CD4-positive, CD25-positive, alpha-beta regulatory T cell (primary cell): ENCODE data around the gene ALG14. TPM values are rescaled to one million over a fixed set of nuclear protein-coding genes. Genes with fewer than 3 reads are reported as not detected.
A peak's percentile ranks its signal among the peaks of the same experiment; 100 is the strongest.

ENCODE experiments used
- ATAC-seq, 2 donors: fragments of 150-1000 bp; cut with Tn5 transposase; one replicate each; pipeline ENCODE4 v1.10.0; 2021; ENCODE audit warnings: low read depth in 2 of 2, moderate number of reproducible peaks in 2 of 2, moderate library complexity in 1 of 2
- DNase-seq, 3 donors: peaks; one replicate each; pipeline versions ENCODE4 v3.0.0 to v3.0.0-alpha.2; 2012 to 2022; ENCODE audit warnings: mixed read lengths in 1 of 3
- H3K27ac ChIP-seq: one replicate; pipeline ENCODE4 v1.7.0; 2013; ENCODE audit warnings: mild to moderate bottlenecking, low read length; ENCODE audit not compliant: insufficient read depth, poor library complexity, severe bottlenecking
- H3K27me3 ChIP-seq: one replicate; pipeline ENCODE4 v1.7.0; 2013; ENCODE audit warnings: low read length; ENCODE audit not compliant: control insufficient read depth, insufficient read depth
- H3K36me3 ChIP-seq: one replicate; pipeline ENCODE4 v1.7.0; 2013; ENCODE audit warnings: mild to moderate bottlenecking, low read length, moderate library complexity; ENCODE audit not compliant: control insufficient read depth, insufficient read depth
- H3K4me1 ChIP-seq: 2 replicates; pipeline ENCODE4 v1.7.0; 2013; ENCODE audit warnings: mild to moderate bottlenecking, low read length; ENCODE audit not compliant: insufficient read depth, control insufficient read depth, poor library complexity, severe bottlenecking
- H3K4me3 ChIP-seq: one replicate; pipeline ENCODE4 v1.7.0; 2013; ENCODE audit warnings: low read depth, mild to moderate bottlenecking, low read length, moderate library complexity
- H3K9me3 ChIP-seq, 2 experiments: 1 replicate in 1 of 2; 2 replicates in 1 of 2; pipeline ENCODE4 v1.7.0; 2013; ENCODE audit warnings: low read length in 2 of 2, mild to moderate bottlenecking in 1 of 2, moderate library complexity in 1 of 2; ENCODE audit not compliant: control insufficient read depth in 2 of 2
- H3K27ac Mint-ChIP-seq, 3 donors: one replicate each; pipeline ENCODE4 v1.8.0; 2020 to 2022; ENCODE audit warnings: mild to moderate bottlenecking in 3 of 3, mixed read lengths in 3 of 3, moderate library complexity in 2 of 3
- H3K27me3 Mint-ChIP-seq: one replicate; pipeline ENCODE4 v1.8.0; 2022; ENCODE audit warnings: mild to moderate bottlenecking, mixed read lengths
- H3K36me3 Mint-ChIP-seq: one replicate; pipeline ENCODE4 v1.8.0; 2020; ENCODE audit warnings: mixed read lengths
- H3K4me1 Mint-ChIP-seq, 4 donors: one replicate each; pipeline ENCODE4 v1.8.0; 2020 to 2022; ENCODE audit warnings: mixed read lengths in 4 of 4, mild to moderate bottlenecking in 1 of 4
- H3K4me3 Mint-ChIP-seq, 4 donors: one replicate each; pipeline ENCODE4 v1.8.0; 2020 to 2022; ENCODE audit warnings: mild to moderate bottlenecking in 4 of 4, mixed read lengths in 4 of 4, moderate library complexity in 3 of 4
- H3K9me3 Mint-ChIP-seq, 7 donors: one replicate each; pipeline ENCODE4 v1.8.0; 2020 to 2022; ENCODE audit warnings: mixed read lengths in 7 of 7, mild to moderate bottlenecking in 3 of 7, moderate library complexity in 2 of 7
- polyA plus RNA-seq, 4 donors: library from polyadenylated mRNA; unstranded; fragments of 300-500 nt; fragmentation: Illumina TruSeq; gene quantifications; one replicate each; pipeline ENCODE4 v1.2.3, GENCODE V29; 2021
- total RNA-seq: library from RNA; stranded (reverse); gene quantifications from one replicate; pipeline ENCODE4 v1.2.3, GENCODE V29; 2022

ALG14 gene
- total and polyA plus RNA-seq, 5 donors from 2014 or later = 1.2 to 11.0 (median 5.7) TPM

DNA sequence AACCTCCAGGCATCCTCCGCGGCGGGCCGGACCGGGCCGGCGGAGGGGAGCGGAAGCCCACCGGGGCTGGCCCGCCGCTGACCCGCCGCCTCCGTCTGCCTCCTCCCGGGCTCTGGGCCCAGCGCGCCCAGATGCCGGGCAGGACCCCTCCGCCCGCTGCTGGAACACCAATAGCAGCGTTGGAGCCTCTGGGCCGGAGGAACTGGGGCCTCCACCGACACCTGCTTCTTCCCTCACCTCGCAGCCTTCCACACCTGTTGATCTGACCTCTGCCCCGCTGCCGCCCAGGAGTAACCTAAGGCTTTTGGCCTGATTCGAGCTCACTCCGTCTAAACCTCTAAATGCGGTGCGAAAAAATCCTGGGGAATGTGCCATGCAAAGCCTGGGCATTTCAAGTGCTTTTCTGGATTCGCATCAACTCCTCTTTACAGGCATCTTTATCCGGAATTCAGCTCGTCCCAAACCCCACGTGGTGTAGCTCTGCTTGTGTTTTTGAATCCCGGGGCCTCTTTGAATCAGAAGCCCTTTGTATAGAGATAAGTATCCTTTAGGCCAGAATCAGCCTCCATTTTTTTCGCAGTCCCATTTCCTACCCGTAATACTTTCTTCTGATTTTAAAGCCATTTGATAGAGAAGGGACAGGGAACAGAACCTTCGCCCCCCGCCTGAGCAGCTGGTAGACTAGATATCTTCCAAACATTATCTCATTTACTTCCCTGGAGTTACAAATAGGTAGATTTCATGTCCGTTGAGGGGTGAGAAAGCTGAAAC lies 145.2 kb downstream of the ALG14 start:
- Mint-ChIP-seq H3K36me3 (no peaks in the 10 kb centered on the region), H3K9me3 (peaks cover 0 to 4% (median 0%) of the 10 kb centered on the region in 7 donors), H3K27me3 (peaks cover 82% of the 10 kb centered on the region), H3K4me3 (peak overlapping the region; percentile 86 to 93 (median 90)), H3K27ac (peak overlapping the region in 1 of 3 donors; percentile 44), H3K4me1 (peaks cover 0 to 22% (median 12%) of the 10 kb centered on the region in 4 donors)
- DNase-seq (peak in 1 of 3 donors; percentile 13), ATAC-seq (no peak)
- no peaks in the 10 kb centered on the region for H3K9me3 ChIP-seq
- H3K4me1 ChIP-seq = peaks cover 13% of the 10 kb centered on the region
- H3K27ac ChIP-seq = no peak overlapping the region
- no peak overlapping the region for H3K4me3 ChIP-seq
- H3K27me3 ChIP-seq = peaks cover 24% of the 10 kb centered on the region
- no peaks in the 10 kb centered on the region for H3K36me3 ChIP-seq

DNA sequence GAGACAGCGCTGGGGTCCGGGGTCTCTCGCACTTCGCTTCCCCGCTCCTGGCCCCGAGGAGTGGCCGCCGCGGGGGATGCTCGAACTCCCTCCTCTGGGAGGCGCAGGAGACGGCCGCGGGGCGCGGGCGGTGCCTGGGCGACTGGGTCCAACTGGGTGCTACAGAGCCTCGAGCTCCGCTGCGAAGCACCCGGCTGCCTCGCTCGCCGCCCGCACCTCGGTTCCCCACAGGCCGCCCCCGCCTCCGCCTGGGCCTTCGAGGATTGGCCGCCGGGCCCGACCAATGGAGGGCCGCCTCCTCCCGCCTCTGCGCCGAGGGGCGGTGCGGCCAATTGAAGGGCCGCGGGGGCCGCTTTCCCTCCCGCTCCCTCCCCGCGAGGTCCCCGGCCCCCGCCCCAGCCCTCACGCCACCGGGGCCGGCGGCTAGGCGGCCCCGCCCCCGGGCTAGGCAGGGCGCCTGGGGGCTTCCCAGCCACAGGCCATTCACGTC lies 145.8 kb downstream of the ALG14 start, which contains the start of gene CNN3:
TSS of gene CNN3 (minus strand) at position 196 of the 490 bp plus-strand sequence. CDS start 216 bp downstream, outside the sequence.
- H3K27ac Mint-ChIP-seq = peak within 1 kb of the TSS in 1 of 3 donors; percentile 44
- H3K36me3 ChIP-seq = no peaks in the 10 kb centered on the region
- no peaks in the 10 kb centered on the region for H3K36me3 Mint-ChIP-seq
- no peak within 1 kb of the TSS for H3K27ac ChIP-seq
- H3K4me3 Mint-ChIP-seq = peak within 1 kb of the TSS; percentile 88 to 93 (median 90)
- no peak within 1 kb of the TSS for H3K4me3 ChIP-seq
- H3K9me3 ChIP-seq = no peaks in the 10 kb centered on the region
- H3K4me1 Mint-ChIP-seq = peaks cover 0 to 22% (median 12%) of the 10 kb centered on the region in 4 donors
- peaks cover 13% of the 10 kb centered on the region for H3K4me1 ChIP-seq
- H3K27me3 ChIP-seq = peaks cover 24% of the 10 kb centered on the region
- ATAC-seq (peak; percentile 73 to 83), DNase-seq (peak; percentile 43 to 68 (median 48))
- peaks cover 0 to 4% (median 0%) of the 10 kb centered on the region in 7 donors for H3K9me3 Mint-ChIP-seq
- peaks cover 86% of the 10 kb centered on the region for H3K27me3 Mint-ChIP-seq

DNA sequence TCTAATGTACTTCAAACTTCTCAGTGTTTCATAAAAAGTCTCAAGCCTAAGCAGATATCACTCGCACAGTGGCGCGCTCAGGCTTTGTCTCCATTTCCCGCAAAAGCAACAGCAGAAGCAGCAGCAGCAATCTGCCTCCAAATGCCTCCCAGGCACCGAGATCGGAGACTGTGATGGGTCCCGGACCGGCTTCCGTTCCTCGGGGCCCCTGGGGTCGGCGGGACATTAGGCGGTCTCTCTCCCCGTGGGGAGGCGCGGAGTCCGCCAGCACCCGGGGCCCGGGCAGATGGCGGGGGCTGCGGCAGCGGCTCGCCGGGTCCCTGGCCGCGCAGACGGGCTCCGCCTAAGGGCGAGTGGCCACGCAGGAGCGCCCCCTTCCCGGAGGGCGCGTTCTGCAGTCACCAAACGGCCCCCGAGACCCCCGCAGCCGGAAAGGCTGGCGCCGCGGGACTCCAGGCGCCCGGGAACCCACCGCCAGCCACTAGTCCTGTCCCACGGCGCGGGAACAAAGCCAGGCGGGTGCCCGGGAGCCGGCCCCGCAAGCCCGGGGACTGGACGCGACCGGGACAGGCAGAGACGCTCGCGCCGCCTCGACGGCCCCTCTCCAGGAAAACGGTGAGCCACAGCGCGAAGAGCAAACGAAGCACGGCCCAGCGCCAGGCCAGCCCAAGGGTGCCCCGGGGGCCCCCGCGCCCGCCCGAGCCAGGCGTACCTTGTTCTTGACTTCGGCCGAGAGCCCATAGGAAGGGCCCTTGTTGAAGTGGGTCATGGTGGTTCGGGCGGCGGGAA lies 146.4 kb downstream of the ALG14 start:
- DNase-seq = peak in 2 of 3 donors; percentile 17 to 37
- H3K9me3 ChIP-seq = no peaks in the 10 kb centered on the region
- peaks cover 83% of the 10 kb centered on the region for H3K27me3 Mint-ChIP-seq
- peaks cover 13% of the 10 kb centered on the region for H3K4me1 ChIP-seq
- H3K9me3 Mint-ChIP-seq = peaks cover 0 to 4% (median 0%) of the 10 kb centered on the region in 7 donors
- H3K36me3 Mint-ChIP-seq = no peaks in the 10 kb centered on the region
- no peaks in the 10 kb centered on the region for H3K36me3 ChIP-seq
- H3K27ac Mint-ChIP-seq = no peak overlapping the region
- peak; percentile 17 to 21 for ATAC-seq
- H3K4me3 ChIP-seq = no peak overlapping the region
- H3K27ac ChIP-seq = no peak overlapping the region
- H3K4me3 Mint-ChIP-seq = peak overlapping the region; percentile 59 to 89 (median 85)
- peaks cover 0 to 22% (median 12%) of the 10 kb centered on the region in 4 donors for H3K4me1 Mint-ChIP-seq
- H3K27me3 ChIP-seq = peaks cover 24% of the 10 kb centered on the region

DNA sequence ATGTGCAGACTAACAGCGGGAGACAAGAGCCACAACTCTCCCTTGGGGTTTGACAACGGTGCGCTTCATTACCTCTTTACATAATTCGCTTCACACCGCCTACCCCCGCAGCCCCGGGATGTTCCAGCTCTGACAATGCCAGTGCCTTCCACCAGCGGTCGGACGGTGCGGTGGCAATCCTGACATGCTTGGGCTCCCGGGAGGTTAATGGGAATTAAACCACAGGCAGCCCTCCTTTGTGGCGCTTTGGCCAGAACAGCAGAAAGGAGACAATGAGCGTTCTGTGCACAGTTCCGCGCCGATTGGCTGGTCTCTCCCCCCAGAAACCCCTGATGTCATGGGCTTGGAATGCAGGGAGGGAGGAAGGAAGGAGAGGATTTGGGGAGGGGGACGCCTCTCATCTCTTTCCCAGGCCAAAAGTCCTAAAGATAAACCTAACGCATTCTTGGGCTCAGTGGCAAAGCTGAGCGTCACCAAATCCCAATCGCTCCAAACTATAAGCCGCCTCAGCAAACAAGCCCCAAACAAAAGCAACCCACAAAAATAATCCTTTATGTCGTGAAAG lies 147.1 kb downstream of the ALG14 start:
- H3K4me3 ChIP-seq = peak overlapping the region; percentile 32
- no peak for DNase-seq
- H3K27me3 Mint-ChIP-seq = peaks cover 83% of the 10 kb centered on the region
- ATAC-seq = no peak
- peaks cover 13% of the 10 kb centered on the region for H3K4me1 ChIP-seq
- H3K27ac Mint-ChIP-seq = no peak overlapping the region
- H3K36me3 ChIP-seq = no peaks in the 10 kb centered on the region
- peaks cover 24% of the 10 kb centered on the region for H3K27me3 ChIP-seq
- H3K36me3 Mint-ChIP-seq = no peaks in the 10 kb centered on the region
- peaks cover 0 to 4% (median 0%) of the 10 kb centered on the region in 7 donors for H3K9me3 Mint-ChIP-seq
- peaks cover 0 to 22% (median 12%) of the 10 kb centered on the region in 4 donors for H3K4me1 Mint-ChIP-seq
- H3K9me3 ChIP-seq = no peaks in the 10 kb centered on the region
- H3K4me3 Mint-ChIP-seq = peak overlapping the region; percentile 59 to 89 (median 85)
- H3K27ac ChIP-seq = no peak overlapping the region

DNA sequence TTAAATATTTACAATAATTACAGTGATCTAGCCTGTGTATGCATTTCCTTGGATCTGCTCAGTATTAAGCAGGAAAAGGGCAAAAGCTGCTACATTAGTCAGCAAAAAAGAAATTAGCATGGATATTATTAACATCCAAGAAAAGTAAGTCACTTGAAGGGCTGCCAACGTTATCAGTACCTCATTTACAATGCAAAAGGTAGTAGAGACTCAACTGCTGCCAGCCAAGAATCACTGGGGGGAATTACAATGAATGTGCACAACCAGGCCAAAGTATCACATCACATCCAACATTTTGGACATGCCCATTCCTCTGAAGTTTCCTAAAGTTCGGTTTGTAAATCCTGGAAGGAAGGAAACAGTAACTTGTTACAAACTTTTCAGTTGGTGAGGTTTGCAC lies 147.7 kb downstream of the ALG14 start:
- Mint-ChIP-seq H3K27me3 (peaks cover 77% of the 10 kb centered on the region), H3K9me3 (peaks cover 0 to 4% (median 0%) of the 10 kb centered on the region in 7 donors), H3K27ac (no peak overlapping the region), H3K4me3 (peak overlapping the region in 3 of 4 donors; percentile 36 to 59 (median 44)), H3K4me1 (peaks cover 0 to 22% (median 12%) of the 10 kb centered on the region in 4 donors), H3K36me3 (no peaks in the 10 kb centered on the region)
- H3K9me3 ChIP-seq = no peaks in the 10 kb centered on the region
- H3K27me3 ChIP-seq = peaks cover 24% of the 10 kb centered on the region
- peaks cover 13% of the 10 kb centered on the region for H3K4me1 ChIP-seq
- no peak overlapping the region for H3K4me3 ChIP-seq
- ATAC-seq (no peak), DNase-seq (no peak)
- H3K36me3 ChIP-seq = no peaks in the 10 kb centered on the region
- no peak overlapping the region for H3K27ac ChIP-seq

Other genes with a start within 250 kb of the ALG14 start
- 1.0 TPM for gene CNN3, start 145.8 kb downstream of the ALG14 start, total RNA-seq
- 1 to 10 TPM in 3 of 4 donors, under 1 TPM in 1; 1.00 to 8.7 (median 3.1) TPM for gene CNN3, start 145.8 kb downstream of the ALG14 start, polyA plus RNA-seq
- gene TLCD4, start 44.4 kb upstream of the ALG14 start, total RNA-seq = not detected
- under 1 TPM in 3 of 4 donors, not detected in 1; 0.03 to 0.80 (median 0.76) TPM for gene TLCD4, start 44.4 kb upstream of the ALG14 start, polyA plus RNA-seq
- 15.7 TPM for gene RWDD3, start 161.3 kb upstream of the ALG14 start, total RNA-seq
- 10 to 100 TPM; 33.7 to 49.7 (median 37.2) TPM for gene RWDD3, start 161.3 kb upstream of the ALG14 start, polyA plus RNA-seq